Gastroesophageal sphincter (tissue), 4 donors: ENCODE data around the gene NCL. TPM values are rescaled to one million over a fixed set of nuclear protein-coding genes. Genes with fewer than 3 reads are reported as not detected.

Experiments
- ATAC-seq: fragments of 150-250 bp; one replicate; pipeline ENCODE4 v1.9.1; 2016; ENCODE audit warnings: mild to moderate bottlenecking, moderate library complexity
- H3K27ac ChIP-seq, 4 donors: fragments of 200-600 bp; sonication (generic) in 3 of 4; 1 replicate in 3 of 4; 2 replicates in 1 of 4; pipeline ENCODE4 v1.5.1; 2016 to 2019
- H3K27me3 ChIP-seq: fragments of 200-600 bp; sonication (generic); one replicate; pipeline ENCODE4 v1.5.1; 2019
- H3K36me3 ChIP-seq, 2 donors: fragments of 200-600 bp; sonication (generic); one replicate each; pipeline ENCODE4 v1.5.1; 2019; ENCODE audit warnings: control low read depth in 1 of 2
- H3K4me1 ChIP-seq, 3 donors: fragments of 200-600 bp; sonication (generic); 1 replicate in 2 of 3; 2 replicates in 1 of 3; pipeline ENCODE4 v1.5.1; 2016 to 2019; ENCODE audit warnings: control low read depth in 2 of 3
- H3K4me3 ChIP-seq, 2 donors: fragments of 200-600 bp; sonication (generic); one replicate each; pipeline ENCODE4 v1.5.1; 2019; ENCODE audit warnings: mild to moderate bottlenecking in 1 of 2, moderate library complexity in 1 of 2
- H3K9me3 ChIP-seq, 3 donors: fragments of 200-600 bp; sonication (generic); one replicate each; pipeline ENCODE4 v1.5.1; 2017 to 2019; ENCODE audit warnings: control low read depth in 2 of 3
- CTCF ChIP-seq, 4 experiments: fragments of 200-600 bp in 2 of 4; fragments of 450-650 bp in 2 of 4; sonication (generic) in 1 of 4; IDR thresholded peaks; one replicate each; pipeline ENCODE4 v1.5.1; 2017 to 2019; ENCODE audit warnings: antibody characterized with exemption in 4 of 4, mild to moderate bottlenecking in 2 of 4, moderate library complexity in 2 of 4
- EP300 ChIP-seq: sonication (generic); formaldehyde crosslinking; IDR thresholded peaks from one replicate; pipeline ENCODE4 v1.6.1; 2017; ENCODE audit warnings: antibody characterized with exemption, mild to moderate bottlenecking
- POLR2A ChIP-seq, 2 donors: fragments of 450-650 bp; IDR thresholded peaks; one replicate each; pipeline ENCODE4 v1.6.1; 2017; ENCODE audit warnings: antibody characterized with exemption in 2 of 2, mild to moderate bottlenecking in 2 of 2, moderate library complexity in 1 of 2
- POLR2AphosphoS5 ChIP-seq: sonication (generic); formaldehyde crosslinking; IDR thresholded peaks from one replicate; pipeline ENCODE4 v1.6.1; 2017; ENCODE audit warnings: antibody characterized with exemption
- WGBS, 2 donors: methylation state at CpG; one replicate each; pipeline ENCODE4 v1.1.5; 2018; ENCODE audit warnings: low coverage in 1 of 2; 5-methylcytosine and 5-hydroxymethylcytosine counted together
- total RNA-seq, 4 donors: library from RNA; depleted of rRNA; stranded (reverse); fragments of >200 nt; gene quantifications; one replicate each; pipeline ENCODE4 v1.1.0, GENCODE V29; 2016

The NCL gene
- total RNA-seq, 4 donors from 2014 or later, result 106 to 163 (median 147) TPM

- TF ChIP-seq POLR2AphosphoS5, result no peak
- no peak for TF ChIP-seq CTCF (IDR thresholded peaks at IDR 0.05)
- TF ChIP-seq EP300, result no peak
- TF ChIP-seq POLR2A (IDR thresholded peaks at IDR 0.05), result no peak
- Histone ChIP-seq H3K4me3 (no peak overlapping the region), H3K27me3 (no peaks in the 10 kb centered on the region), H3K27ac (peak overlapping the region in 1 of 4 donors; percentile 44), H3K4me1 (peaks cover 0 to 34% (median 0%) of the 10 kb centered on the region in 3 donors), H3K9me3 (no peaks in the 10 kb centered on the region), H3K36me3 (peaks cover 44 to 70% of the 10 kb centered on the region in 2 donors)
- ATAC-seq, result no peak
- WGBS, 2 donors, result 50 to 84% methylated on average over 3 of the region's 4 CpGs
These were observed 9.9 kb downstream of the NCL start for GRCh38 chr2:231454361-231454791.

GRCh38 chr2:231452799-231453508, 11.3 kb downstream of the NCL start:
- TF ChIP-seq CTCF (IDR thresholded peaks at IDR 0.05), result no peak
- peak; percentile 12 for TF ChIP-seq POLR2AphosphoS5
- 60 to 94% methylated on average over 1 to 3 of the region's 10 CpGs for WGBS, 2 donors
- H3K4me3 ChIP-seq, result no peak overlapping the region
- no peaks in the 10 kb centered on the region for H3K9me3 ChIP-seq
- no peak for ATAC-seq
- peaks cover 0 to 24% (median 0%) of the 10 kb centered on the region in 3 donors for H3K4me1 ChIP-seq
- H3K27me3 ChIP-seq, result no peaks in the 10 kb centered on the region
- peaks cover 30 to 55% of the 10 kb centered on the region in 2 donors for H3K36me3 ChIP-seq
- peak overlapping the region in 3 of 4 donors; percentile 11 to 44 (median 14) for H3K27ac ChIP-seq

- Histone ChIP-seq H3K4me3 (no peak overlapping the region), H3K27ac (no peak overlapping the region), H3K9me3 (no peaks in the 10 kb centered on the region), H3K4me1 (peaks cover 0 to 24% (median 0%) of the 10 kb centered on the region in 3 donors), H3K36me3 (peaks cover 8 to 32% of the 10 kb centered on the region in 2 donors), H3K27me3 (no peaks in the 10 kb centered on the region)
- ATAC-seq, result no peak
- 92 to 94% methylated on average over 2 to 4 of the region's 4 CpGs for WGBS, 2 donors
- no peak for TF ChIP-seq POLR2A (IDR thresholded peaks at IDR 0.05)
- TF ChIP-seq EP300, result no peak
- TF ChIP-seq CTCF (IDR thresholded peaks at IDR 0.05), result no peak
- no peak for TF ChIP-seq POLR2AphosphoS5
These were observed 13.7 kb downstream of the NCL start for GRCh38 chr2:231450548-231450989.

- ATAC-seq, result no peak
- Histone ChIP-seq H3K27ac (no peak overlapping the region), H3K36me3 (peaks cover 0 to 22% of the 10 kb centered on the region in 2 donors), H3K27me3 (no peaks in the 10 kb centered on the region), H3K4me1 (peaks cover 0 to 24% (median 0%) of the 10 kb centered on the region in 3 donors), H3K9me3 (no peaks in the 10 kb centered on the region), H3K4me3 (no peak overlapping the region)
- 84% methylated on average over 4 of the region's 4 CpGs for WGBS, 2 donors
- TF ChIP-seq POLR2A (IDR thresholded peaks at IDR 0.05) (no peak), CTCF (IDR thresholded peaks at IDR 0.05) (no peak), EP300 (no peak), POLR2AphosphoS5 (no peak)
These were observed 14.7 kb downstream of the NCL start for GRCh38 chr2:231449503-231450054.

- Histone ChIP-seq H3K4me3 (no peak overlapping the region), H3K27ac (no peak overlapping the region), H3K36me3 (no peaks in the 10 kb centered on the region), H3K9me3 (peaks cover 0 to under 1% (median 0%) of the 10 kb centered on the region in 3 donors), H3K27me3 (no peaks in the 10 kb centered on the region), H3K4me1 (no peaks in the 10 kb centered on the region)
- WGBS, 2 donors, result 33 to 78% methylated on average over 1 to 4 of the region's 13 CpGs
- ATAC-seq, result no peak
- TF ChIP-seq POLR2A (IDR thresholded peaks at IDR 0.05) (no peak), POLR2AphosphoS5 (no peak), CTCF (IDR thresholded peaks at IDR 0.05) (no peak), EP300 (no peak)
These were observed 27.3 kb downstream of the NCL start for GRCh38 chr2:231436957-231437356.
